PC-3 (cell line): ENCODE data around the gene STAG1.

ENCODE experiments used
- EZH2 ChIP-seq: fragments of 300-600 bp; sonication (generic); IDR thresholded peaks from one replicate; pipeline ENCODE4 v1.6.1; 2017; ENCODE audit warnings: antibody characterized with exemption, mild to moderate bottlenecking, low read length; ENCODE audit not compliant: unreplicated experiment
- EZH2phosphoT487 ChIP-seq: fragments of 300-600 bp; sonication (generic); IDR thresholded peaks from 2 replicates; pipeline ENCODE4 v1.6.1; 2018; ENCODE audit warnings: mild to moderate bottlenecking, antibody characterized with exemption, low read length, borderline replicate concordance
- TF ChIP-seq, protein P1 (sequence below): fragments of 300-600 bp; sonication (generic); conservative IDR thresholded peaks from 2 replicates; pipeline ENCODE4 v1.5.1; 2017; ENCODE audit warnings: antibody characterized with exemption, low read depth, mild to moderate bottlenecking, low read length

DNA sequence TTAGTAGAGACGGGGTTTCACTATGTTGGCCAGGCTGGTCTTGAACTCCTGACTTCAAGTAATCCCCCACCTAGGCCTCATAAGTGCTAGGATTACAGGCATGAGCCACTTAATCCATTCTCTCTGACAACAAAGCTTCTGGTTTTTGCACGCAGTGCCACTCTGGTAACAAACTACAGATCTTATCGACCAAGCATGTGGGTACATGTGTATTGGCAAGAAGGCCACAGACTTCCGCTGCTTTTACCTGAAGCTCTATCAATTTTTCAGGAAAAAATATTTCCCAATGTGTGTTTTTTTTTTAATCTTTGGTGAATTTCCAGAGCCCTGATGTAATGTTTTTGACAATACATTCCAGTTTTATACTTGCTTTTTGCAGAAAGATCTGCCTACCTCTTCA lies 319.5 kb downstream of the STAG1 start:
- TF ChIP-seq, protein P1, sequence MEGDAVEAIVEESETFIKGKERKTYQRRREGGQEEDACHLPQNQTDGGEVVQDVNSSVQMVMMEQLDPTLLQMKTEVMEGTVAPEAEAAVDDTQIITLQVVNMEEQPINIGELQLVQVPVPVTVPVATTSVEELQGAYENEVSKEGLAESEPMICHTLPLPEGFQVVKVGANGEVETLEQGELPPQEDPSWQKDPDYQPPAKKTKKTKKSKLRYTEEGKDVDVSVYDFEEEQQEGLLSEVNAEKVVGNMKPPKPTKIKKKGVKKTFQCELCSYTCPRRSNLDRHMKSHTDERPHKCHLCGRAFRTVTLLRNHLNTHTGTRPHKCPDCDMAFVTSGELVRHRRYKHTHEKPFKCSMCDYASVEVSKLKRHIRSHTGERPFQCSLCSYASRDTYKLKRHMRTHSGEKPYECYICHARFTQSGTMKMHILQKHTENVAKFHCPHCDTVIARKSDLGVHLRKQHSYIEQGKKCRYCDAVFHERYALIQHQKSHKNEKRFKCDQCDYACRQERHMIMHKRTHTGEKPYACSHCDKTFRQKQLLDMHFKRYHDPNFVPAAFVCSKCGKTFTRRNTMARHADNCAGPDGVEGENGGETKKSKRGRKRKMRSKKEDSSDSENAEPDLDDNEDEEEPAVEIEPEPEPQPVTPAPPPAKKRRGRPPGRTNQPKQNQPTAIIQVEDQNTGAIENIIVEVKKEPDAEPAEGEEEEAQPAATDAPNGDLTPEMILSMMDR: no peak
- no peak for TF ChIP-seq EZH2
- TF ChIP-seq EZH2phosphoT487: no peak
